Measurements from ENCODE around the gene ACBD5. TPM values are rescaled to one million over a fixed set of nuclear protein-coding genes. Genes with fewer than 3 reads are reported as not detected.

The ACBD5 gene
- total RNA-seq, 1 donor from 2014 or later = 25.0 TPM

DNA sequence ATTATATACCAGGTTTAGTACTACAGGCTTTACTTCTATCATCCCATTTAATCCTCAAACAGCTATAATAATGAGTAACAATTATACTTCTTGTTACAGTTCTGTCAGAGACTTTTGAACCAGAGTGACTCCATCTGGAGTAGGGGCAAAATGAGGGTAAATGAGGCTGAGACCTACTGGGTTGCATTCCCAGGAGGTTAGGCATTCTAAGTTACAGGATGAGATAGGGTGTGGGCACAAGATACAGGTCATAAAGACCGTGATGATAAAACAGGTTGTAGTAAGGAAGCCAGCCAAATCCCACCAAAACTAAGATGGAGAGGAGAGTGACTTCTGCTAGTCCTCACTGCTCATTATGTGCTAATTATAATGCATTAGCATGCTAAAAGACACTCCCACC is 90.3 kb downstream of the ACBD5 start:
- no peak for DNase-seq

DNA sequence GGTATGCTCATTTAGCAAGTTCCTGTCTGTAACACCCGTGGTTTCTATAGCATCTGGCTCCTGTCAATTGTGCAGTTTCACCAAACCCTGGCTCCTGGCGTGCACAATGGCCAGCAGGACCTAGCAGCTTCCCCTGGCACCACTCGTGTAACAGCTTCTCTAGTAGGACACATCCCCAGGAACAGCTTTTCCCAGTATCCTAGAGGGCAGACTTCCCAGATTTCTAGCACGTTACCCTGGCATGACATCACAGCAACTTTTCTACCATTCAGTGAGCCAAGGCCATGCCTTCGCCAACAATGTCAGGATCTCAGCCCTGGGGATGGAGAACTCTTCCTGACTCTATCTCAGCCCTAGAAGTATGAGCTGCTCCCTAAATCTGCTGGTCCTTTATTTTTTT is 92.9 kb downstream of the ACBD5 start:
- DNase-seq = no peak

DNA sequence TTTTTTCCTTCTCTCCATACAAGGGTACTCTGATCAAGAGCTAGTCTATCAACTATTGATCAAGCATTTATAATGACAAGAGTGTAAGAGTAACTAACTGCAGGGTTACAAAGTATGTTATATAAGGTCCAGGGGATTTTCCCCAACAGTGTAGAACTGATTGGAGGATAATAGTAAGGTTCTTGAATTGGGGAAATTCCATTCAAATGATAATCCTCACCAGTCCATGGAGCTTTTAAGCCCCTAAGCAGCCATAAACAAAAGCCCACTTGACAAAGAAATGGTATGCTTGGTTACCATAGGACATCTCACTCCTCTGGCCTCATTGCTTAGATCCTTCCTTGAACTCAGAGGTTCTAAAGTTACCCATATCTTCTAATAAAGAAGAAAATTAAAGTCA is 94.7 kb downstream of the ACBD5 start:
- DNase-seq = no peak

Other genes starting within 250 kb of the ACBD5 start
- gene ANKRD26, start 140.3 kb downstream of the ACBD5 start, total RNA-seq = 8.7 and 10.7 TPM in 2 replicates
- gene YME1L1, start 86.4 kb downstream of the ACBD5 start, total RNA-seq = 104 and 155 TPM in 2 replicates
- gene MASTL, start 85.4 kb downstream of the ACBD5 start, total RNA-seq = 12.9 and 19.2 TPM in 2 replicates

All from dermis blood vessel endothelial cell (primary cell).